Measurements from ENCODE around the gene ARFRP1.
A peak's percentile ranks its signal among the peaks of the same experiment; 100 is the strongest.

ARFRP1 gene

GRCh38 chr20:63741354-63741675 is 33.5 kb upstream of the ARFRP1 start:
- peaks cover 18% of the 10 kb centered on the region for H3K4me1 ChIP-seq (ENCODE audit: low read depth, poor library complexity, severe bottlenecking)
- no peaks in the 10 kb centered on the region for H3K36me3 ChIP-seq (ENCODE audit: insufficient read depth)
- no peak overlapping the region; the same call in 1 of the 2 replicates for H3K9ac ChIP-seq
- TF ChIP-seq, protein P1, sequence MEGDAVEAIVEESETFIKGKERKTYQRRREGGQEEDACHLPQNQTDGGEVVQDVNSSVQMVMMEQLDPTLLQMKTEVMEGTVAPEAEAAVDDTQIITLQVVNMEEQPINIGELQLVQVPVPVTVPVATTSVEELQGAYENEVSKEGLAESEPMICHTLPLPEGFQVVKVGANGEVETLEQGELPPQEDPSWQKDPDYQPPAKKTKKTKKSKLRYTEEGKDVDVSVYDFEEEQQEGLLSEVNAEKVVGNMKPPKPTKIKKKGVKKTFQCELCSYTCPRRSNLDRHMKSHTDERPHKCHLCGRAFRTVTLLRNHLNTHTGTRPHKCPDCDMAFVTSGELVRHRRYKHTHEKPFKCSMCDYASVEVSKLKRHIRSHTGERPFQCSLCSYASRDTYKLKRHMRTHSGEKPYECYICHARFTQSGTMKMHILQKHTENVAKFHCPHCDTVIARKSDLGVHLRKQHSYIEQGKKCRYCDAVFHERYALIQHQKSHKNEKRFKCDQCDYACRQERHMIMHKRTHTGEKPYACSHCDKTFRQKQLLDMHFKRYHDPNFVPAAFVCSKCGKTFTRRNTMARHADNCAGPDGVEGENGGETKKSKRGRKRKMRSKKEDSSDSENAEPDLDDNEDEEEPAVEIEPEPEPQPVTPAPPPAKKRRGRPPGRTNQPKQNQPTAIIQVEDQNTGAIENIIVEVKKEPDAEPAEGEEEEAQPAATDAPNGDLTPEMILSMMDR (conservative IDR thresholded peaks at IDR 0.05; ENCODE audit: low read depth, low read length) = no peak
- peak overlapping the region; percentile 45; the same call in 1 of the 2 replicates for H3K4me2 ChIP-seq
- H3K79me2 ChIP-seq (ENCODE audit: insufficient read depth, low read depth) = peaks cover 8% of the 10 kb centered on the region; the same call in 1 of the 2 replicates
- no peaks in the 10 kb centered on the region for H4K20me1 ChIP-seq (ENCODE audit: insufficient read depth)
- H3K27me3 ChIP-seq (ENCODE audit: insufficient read depth, low read depth) = no peaks in the 10 kb centered on the region
- H2AFZ ChIP-seq (ENCODE audit: low read depth) = no peak overlapping the region
- no peak overlapping the region for H3K27ac ChIP-seq
- H3K4me3 ChIP-seq (IDR thresholded peaks at IDR 0.05; ENCODE audit: insufficient read depth, low read depth, low read length) = no peak overlapping the region

- H4K20me1 ChIP-seq (ENCODE audit: insufficient read depth) = no peaks in the 10 kb centered on the region
- no peaks in the 10 kb centered on the region for H3K27me3 ChIP-seq (ENCODE audit: insufficient read depth, low read depth)
- peak overlapping the region; percentile 22; the same call in 1 of the 2 replicates for H3K9ac ChIP-seq
- H3K4me1 ChIP-seq (ENCODE audit: low read depth, poor library complexity, severe bottlenecking) = peaks cover 22% of the 10 kb centered on the region
- H3K36me3 ChIP-seq (ENCODE audit: insufficient read depth) = no peaks in the 10 kb centered on the region
- peaks cover 8% of the 10 kb centered on the region; the same call in 1 of the 2 replicates for H3K79me2 ChIP-seq (ENCODE audit: insufficient read depth, low read depth)
- no peak overlapping the region for H2AFZ ChIP-seq (ENCODE audit: low read depth)
- TF ChIP-seq, protein P1 (conservative IDR thresholded peaks at IDR 0.05; ENCODE audit: low read depth, low read length) = no peak
- H3K4me2 ChIP-seq = peak overlapping the region; percentile 45; the same call in 1 of the 2 replicates
- H3K4me3 ChIP-seq (IDR thresholded peaks at IDR 0.05; ENCODE audit: insufficient read depth, low read depth, low read length) = no peak overlapping the region
- H3K27ac ChIP-seq = no peak overlapping the region
These were observed 33.0 kb upstream of the ARFRP1 start for GRCh38 chr20:63740627-63741353.

GRCh38 chr20:63740070-63740626 is 32.4 kb upstream of the ARFRP1 start:
- no peaks in the 10 kb centered on the region for H3K27me3 ChIP-seq (ENCODE audit: insufficient read depth, low read depth)
- peak overlapping the region; percentile 29; the same call in 1 of the 2 replicates for H3K4me2 ChIP-seq
- H3K27ac ChIP-seq = no peak overlapping the region
- H2AFZ ChIP-seq (ENCODE audit: low read depth) = no peak overlapping the region
- no peak overlapping the region for H3K4me3 ChIP-seq (IDR thresholded peaks at IDR 0.05; ENCODE audit: insufficient read depth, low read depth, low read length)
- H3K79me2 ChIP-seq (ENCODE audit: insufficient read depth, low read depth) = peaks cover 8% of the 10 kb centered on the region; the same call in 1 of the 2 replicates
- no peaks in the 10 kb centered on the region for H3K36me3 ChIP-seq (ENCODE audit: insufficient read depth)
- H3K4me1 ChIP-seq (ENCODE audit: low read depth, poor library complexity, severe bottlenecking) = peaks cover 29% of the 10 kb centered on the region
- peak overlapping the region; percentile 22; the same call in 1 of the 2 replicates for H3K9ac ChIP-seq
- H4K20me1 ChIP-seq (ENCODE audit: insufficient read depth) = no peaks in the 10 kb centered on the region
- TF ChIP-seq, protein P1 (conservative IDR thresholded peaks at IDR 0.05; ENCODE audit: low read depth, low read length) = no peak

DNA sequence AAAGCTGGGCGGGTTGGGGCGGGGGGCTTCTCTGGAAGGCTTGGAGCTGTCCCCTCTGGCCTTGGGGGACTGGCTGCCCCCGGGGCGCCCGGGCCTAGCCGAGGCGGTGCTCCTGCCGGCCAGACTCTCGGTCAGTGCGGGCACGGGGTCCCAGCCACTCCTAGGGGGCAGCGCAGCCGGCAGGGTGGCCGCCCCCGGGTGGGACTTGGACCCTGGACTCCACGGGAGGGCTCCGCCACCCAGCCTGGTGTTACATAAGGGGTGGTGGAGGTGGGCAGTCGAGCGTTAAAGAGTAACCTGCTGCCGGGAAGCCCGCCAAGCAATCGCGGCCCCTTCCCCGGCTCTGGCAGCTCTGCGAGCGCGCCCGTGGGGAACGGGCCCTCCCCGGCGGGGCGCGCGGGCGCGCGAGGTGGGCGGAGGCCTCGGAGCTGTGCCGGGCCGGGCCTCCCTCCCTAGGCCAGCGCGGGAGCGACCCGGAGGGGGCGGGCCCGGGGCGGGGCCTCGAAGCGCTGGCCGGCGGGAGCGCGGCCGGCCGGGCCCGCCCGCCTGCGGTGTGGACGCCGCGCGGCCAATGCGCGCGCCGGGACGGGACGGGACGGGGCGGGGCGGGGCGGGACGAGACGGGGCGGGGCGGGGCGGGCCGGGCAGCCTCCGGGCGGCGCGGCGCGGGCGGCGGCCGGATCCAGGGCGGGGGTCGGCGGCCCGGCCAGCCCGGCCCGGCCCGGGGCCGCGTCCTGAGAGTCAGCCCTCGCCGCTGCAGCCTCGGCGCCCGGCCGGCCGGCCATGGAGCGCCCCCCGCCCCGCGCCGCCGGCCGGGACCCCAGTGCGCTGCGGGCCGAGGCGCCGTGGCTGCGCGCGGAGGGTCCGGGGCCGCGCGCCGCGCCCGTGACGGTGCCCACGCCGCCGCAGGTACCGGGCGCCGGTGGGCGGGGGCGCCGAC is 31.6 kb upstream of the ARFRP1 start, which contains the start of gene SLC2A4RG:
TSS of gene SLC2A4RG (plus strand) at position 647 of the 940 bp plus-strand sequence. CDS start at position 784, 137 bp downstream.
- H3K4me1 ChIP-seq (ENCODE audit: low read depth, poor library complexity, severe bottlenecking) = peaks cover 31% of the 10 kb centered on the region
- H4K20me1 ChIP-seq (ENCODE audit: insufficient read depth) = no peaks in the 10 kb centered on the region
- peaks cover 8% of the 10 kb centered on the region; the same call in 1 of the 2 replicates for H3K79me2 ChIP-seq (ENCODE audit: insufficient read depth, low read depth)
- H3K9ac ChIP-seq = peak within 1 kb of the TSS; percentile 75; the same call in 1 of the 2 replicates
- H3K36me3 ChIP-seq (ENCODE audit: insufficient read depth) = no peaks in the 10 kb centered on the region
- TF ChIP-seq, protein P1 (conservative IDR thresholded peaks at IDR 0.05; ENCODE audit: low read depth, low read length) = no peak
- H3K4me2 ChIP-seq = peak within 1 kb of the TSS; percentile 94
- no peak within 1 kb of the TSS for H2AFZ ChIP-seq (ENCODE audit: low read depth)
- no peak within 1 kb of the TSS for H3K4me3 ChIP-seq (IDR thresholded peaks at IDR 0.05; ENCODE audit: insufficient read depth, low read depth, low read length)
- H3K27ac ChIP-seq = peak within 1 kb of the TSS; percentile 28; the same call in 1 of the 2 replicates
- H3K27me3 ChIP-seq (ENCODE audit: insufficient read depth, low read depth) = no peaks in the 10 kb centered on the region

Data from KMS-11 (cell line).